ENCODE results near the gene SCUBE1.

Gene SCUBE1

DNA sequence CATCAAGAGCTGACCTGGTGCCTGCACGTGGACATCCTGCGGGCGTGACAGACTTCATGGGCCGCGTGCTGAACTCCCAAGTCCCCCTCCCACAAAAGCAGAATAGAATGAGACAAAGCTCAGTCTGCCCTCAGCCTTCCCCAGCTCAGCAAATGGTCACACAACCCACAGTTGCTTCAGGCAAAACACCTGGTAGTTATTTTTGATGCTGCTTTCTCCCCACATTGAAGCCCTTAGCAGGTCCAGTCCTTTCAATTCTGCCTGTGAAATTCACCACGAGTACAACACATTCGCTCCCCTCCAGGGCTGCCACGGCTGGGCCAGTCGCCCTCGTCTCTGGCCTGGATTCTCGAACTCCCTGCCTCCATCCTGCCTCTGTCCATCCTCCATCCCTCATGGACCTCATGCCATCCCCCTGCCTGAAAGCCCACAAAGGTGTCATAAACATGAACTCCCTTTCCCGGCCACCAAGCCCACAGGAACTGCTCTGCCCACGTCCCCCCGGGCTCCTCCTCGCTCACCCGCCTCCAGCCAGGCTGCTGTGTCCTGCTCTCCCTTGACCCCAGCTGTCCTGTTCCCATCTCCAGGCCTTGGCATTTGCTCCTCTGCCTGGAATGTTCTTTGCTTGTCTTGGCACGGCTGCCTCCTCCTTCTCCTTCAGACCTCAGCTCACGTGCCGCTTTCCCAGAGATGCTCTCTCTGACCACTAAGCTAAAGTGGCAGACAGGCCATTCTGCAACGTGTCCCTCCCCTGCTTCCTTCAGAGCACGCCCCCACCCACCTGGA, 42.1 kb downstream of the SCUBE1 start:
- Mint-ChIP-seq H3K36me3 (ENCODE audit: low read depth) (no peaks in the 10 kb centered on the region), H3K27ac (peak overlapping the region; percentile 73 to 91 (median 79)), H3K4me3 (peak overlapping the region in 2 of 3 experiments; percentile 24 to 44), H3K9me3 (no peaks in the 10 kb centered on the region), H3K27me3 (ENCODE audit: low read depth) (peaks cover 43% of the 10 kb centered on the region), H3K4me1 (peaks cover 82% of the 10 kb centered on the region)
- no peak for TF ChIP-seq CTCF (IDR thresholded peaks at IDR 0.05; ENCODE audit: unreplicated experiment in 3 of 3)

DNA sequence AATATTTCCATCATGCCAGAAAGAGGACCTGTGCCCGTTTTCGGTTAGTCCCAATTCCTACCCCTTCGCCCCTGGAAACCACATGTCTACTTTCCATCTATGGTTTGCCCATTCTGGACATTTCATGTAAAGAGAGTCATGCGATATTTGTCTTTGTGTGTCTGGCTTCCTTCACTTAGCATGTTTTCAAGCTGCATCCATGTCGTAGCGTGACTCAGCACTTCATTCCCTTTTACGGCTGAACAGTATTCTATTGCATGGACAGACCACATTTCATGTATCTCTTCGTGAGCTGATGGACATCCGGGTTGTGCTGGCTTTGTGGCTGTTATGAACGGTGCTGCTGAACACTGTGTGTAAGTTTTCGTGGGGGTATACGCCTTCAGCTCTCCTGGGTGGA, 43.4 kb downstream of the SCUBE1 start:
- Mint-ChIP-seq H3K4me3 (no peak overlapping the region), H3K4me1 (peaks cover 90% of the 10 kb centered on the region), H3K9me3 (no peaks in the 10 kb centered on the region), H3K36me3 (ENCODE audit: low read depth) (no peaks in the 10 kb centered on the region), H3K27me3 (ENCODE audit: low read depth) (peaks cover 44% of the 10 kb centered on the region), H3K27ac (peak overlapping the region; percentile 18 to 68 (median 54))
- no peak for TF ChIP-seq CTCF (IDR thresholded peaks at IDR 0.05; ENCODE audit: unreplicated experiment in 3 of 3)

GRCh38 chr22:43298062-43298801, 44.9 kb downstream of the SCUBE1 start:
- Mint-ChIP-seq H3K27me3 (ENCODE audit: low read depth) (peaks cover 34% of the 10 kb centered on the region), H3K4me3 (no peak overlapping the region), H3K9me3 (no peaks in the 10 kb centered on the region), H3K4me1 (peaks cover 90% of the 10 kb centered on the region), H3K27ac (peak overlapping the region; percentile 79 to 89 (median 86)), H3K36me3 (ENCODE audit: low read depth) (no peaks in the 10 kb centered on the region)
- TF ChIP-seq CTCF (IDR thresholded peaks at IDR 0.05; ENCODE audit: unreplicated experiment in 3 of 3), result no peak

- H3K9me3 Mint-ChIP-seq, result no peaks in the 10 kb centered on the region
- no peak for TF ChIP-seq CTCF (IDR thresholded peaks at IDR 0.05; ENCODE audit: unreplicated experiment in 3 of 3)
- peak overlapping the region in 1 of 3 experiments; percentile 38 for H3K4me3 Mint-ChIP-seq
- H3K36me3 Mint-ChIP-seq (ENCODE audit: low read depth), result no peaks in the 10 kb centered on the region
- H3K4me1 Mint-ChIP-seq, result peaks cover 86% of the 10 kb centered on the region
- H3K27ac Mint-ChIP-seq, result peak overlapping the region; percentile 79 to 89 (median 86)
- peaks cover 34% of the 10 kb centered on the region for H3K27me3 Mint-ChIP-seq (ENCODE audit: low read depth)
These were observed 45.7 kb downstream of the SCUBE1 start for GRCh38 chr22:43297270-43298061.

GRCh38 chr22:43296276-43296902, 46.8 kb downstream of the SCUBE1 start:
- Mint-ChIP-seq H3K36me3 (ENCODE audit: low read depth) (no peaks in the 10 kb centered on the region), H3K27ac (peak overlapping the region; percentile 56 to 89 (median 83))

More at GRCh38 chr22:43296276-43296902, 46.8 kb downstream of the SCUBE1 start:
- Mint-ChIP-seq H3K4me3 (peak overlapping the region; percentile 44 to 68 (median 55)), H3K9me3 (no peaks in the 10 kb centered on the region), H3K27me3 (ENCODE audit: low read depth) (peaks cover 28% of the 10 kb centered on the region), H3K4me1 (peaks cover 86% of the 10 kb centered on the region)
- no peak for TF ChIP-seq CTCF (IDR thresholded peaks at IDR 0.05; ENCODE audit: unreplicated experiment in 3 of 3)
